MCF 10A (cell line): ENCODE results near the gene RBM7. TPM values are rescaled to one million over a fixed set of nuclear protein-coding genes. Genes with fewer than 3 reads are reported as not detected.

ENCODE experiments used
- BruUV-seq: library from RNA; stranded (reverse); fragments of 400-500 nt; replicated peaks from 2 replicates; lab custom pipeline; 2021; lab: Mats Ljungman, UMichigan
- CTCF ChIA-PET: fragments of 300-600 bp; sonication (Branson Sonifier 250); formaldehyde crosslinking; extraction: SDS; loops from one replicate; lab custom pipeline; 2021; ENCODE audit warnings: antibody characterized with exemption, inconsistent platforms; lab: Yijun Ruan, JAX
- POLR2A ChIA-PET: fragments of 300-600, 350-650 bp; sonication (Branson Sonifier 250); formaldehyde crosslinking; extraction: SDS; loops from one replicate; lab custom pipeline; 2020; ENCODE audit warnings: antibody characterized with exemption, inconsistent platforms; lab: Yijun Ruan, JAX
- DNase-seq: peaks from one replicate; pipeline ENCODE4 v3.0.0-alpha.2; 2018; ENCODE audit not compliant: unreplicated experiment
- H3K27ac Mint-ChIP-seq: one replicate; pipeline ENCODE4 v1.8.0; 2022; ENCODE audit warnings: mild to moderate bottlenecking, low read depth, mixed read lengths; ENCODE audit not compliant: unreplicated experiment
- H3K27me3 Mint-ChIP-seq: one replicate; pipeline ENCODE4 v1.8.0; 2022; ENCODE audit warnings: mixed read lengths; ENCODE audit not compliant: insufficient read depth, unreplicated experiment
- H3K36me3 Mint-ChIP-seq: one replicate; pipeline ENCODE4 v1.8.0; 2022; ENCODE audit warnings: mild to moderate bottlenecking, moderate library complexity, mixed read lengths; ENCODE audit not compliant: insufficient read depth, unreplicated experiment
- H3K4me1 Mint-ChIP-seq: one replicate; pipeline ENCODE4 v1.8.0; 2022; ENCODE audit warnings: mixed read lengths; ENCODE audit not compliant: insufficient read depth, unreplicated experiment
- H3K4me3 Mint-ChIP-seq: one replicate; pipeline ENCODE4 v1.8.0; 2022; ENCODE audit warnings: mild to moderate bottlenecking, moderate library complexity, mixed read lengths; ENCODE audit not compliant: unreplicated experiment
- H3K9me3 Mint-ChIP-seq: one replicate; pipeline ENCODE4 v1.8.0; 2022; ENCODE audit warnings: mixed read lengths; ENCODE audit not compliant: unreplicated experiment
- CTCF ChIP-seq: fragments of 200-600 bp; IDR thresholded peaks from one replicate; pipeline ENCODE4 v1.8.0; 2022; ENCODE audit warnings: antibody characterized with exemption, mild to moderate bottlenecking; ENCODE audit not compliant: unreplicated experiment
- intact Hi-C: fragments of 100-400 bp; cut with micrococcal nuclease; formaldehyde crosslinking; loops from 2 replicates; pipeline ENCODE4 v1.14.1; 2022
- total RNA-seq: library from RNA; stranded (reverse); gene quantifications from 2 replicates; pipeline ENCODE4 v1.2.3, GENCODE V29; 2022

RBM7 gene
- total RNA-seq, 1 experiment from 2014 or later: 46.4 TPM

GRCh38 chr11:114359342-114359741 is 41.1 kb upstream of the RBM7 start:
- BruUV-seq: no TSS peak
- intact Hi-C loops: no loop called here
- no peak overlapping the region for H3K4me3 Mint-ChIP-seq
- no peaks in the 10 kb centered on the region for H3K36me3 Mint-ChIP-seq
- CTCF ChIA-PET: interaction anchor here (0.7 kb wide), 1 partner anchor 14 kb away, joined by 3 read pairs; no protein-coding TSS in a partner anchor
- POLR2A ChIA-PET: interaction anchor here (0.6 to 1.0 kb wide), 4 partner anchors 10 to 40 kb away, joined by 3 read pairs; no protein-coding TSS in a partner anchor
- no peaks in the 10 kb centered on the region for H3K27me3 Mint-ChIP-seq
- no peaks in the 10 kb centered on the region for H3K9me3 Mint-ChIP-seq
- TF ChIP-seq CTCF: no peak
- no peak for DNase-seq
- no peak overlapping the region for H3K27ac Mint-ChIP-seq
- H3K4me1 Mint-ChIP-seq: peaks cover 15% of the 10 kb centered on the region

GRCh38 chr11:114362326-114362725 is 38.1 kb upstream of the RBM7 start:
- H3K4me1 Mint-ChIP-seq: peaks cover 29% of the 10 kb centered on the region
- TF ChIP-seq CTCF: no peak
- BruUV-seq: no TSS peak
- intact Hi-C loops: no loop called here
- no peak for DNase-seq
- no peak overlapping the region for H3K27ac Mint-ChIP-seq
- CTCF ChIA-PET: interaction anchor here (0.7 to 2.2 kb wide), 4 partner anchors 14 to 22 kb away, joined by 3 to 6 read pairs (median 3); no protein-coding TSS in a partner anchor
- H3K36me3 Mint-ChIP-seq: no peaks in the 10 kb centered on the region
- H3K9me3 Mint-ChIP-seq: no peaks in the 10 kb centered on the region
- H3K4me3 Mint-ChIP-seq: no peak overlapping the region
- POLR2A ChIA-PET: no interaction called here
- no peaks in the 10 kb centered on the region for H3K27me3 Mint-ChIP-seq

- intact Hi-C loops: no loop called here
- DNase-seq: no peak
- no peak for TF ChIP-seq CTCF
- Mint-ChIP-seq H3K27me3 (no peaks in the 10 kb centered on the region), H3K4me3 (no peak overlapping the region), H3K4me1 (peaks cover 33% of the 10 kb centered on the region), H3K9me3 (no peaks in the 10 kb centered on the region), H3K27ac (no peak overlapping the region), H3K36me3 (no peaks in the 10 kb centered on the region)
- POLR2A ChIA-PET: no interaction called here
- no TSS peak for BruUV-seq
- CTCF ChIA-PET: interaction anchor here (1.4 to 2.2 kb wide), 2 partner anchors 14 to 22 kb away, joined by 4 to 6 read pairs; no protein-coding TSS in a partner anchor
Observed at GRCh38 chr11:114362958-114363357, 37.5 kb upstream of the RBM7 start.

- BruUV-seq: TSS peak; percentile 98
- Mint-ChIP-seq H3K27me3 (no peaks in the 10 kb centered on the region), H3K36me3 (no peaks in the 10 kb centered on the region), H3K4me1 (peaks cover 26% of the 10 kb centered on the region), H3K27ac (peak overlapping the region; percentile 41), H3K9me3 (no peaks in the 10 kb centered on the region), H3K4me3 (peak overlapping the region; percentile 10)
- POLR2A ChIA-PET: interaction anchor here (0.5 to 1.5 kb wide), 4 partner anchors 9 to 602 kb away, joined by 3 to 5 read pairs (median 4); no protein-coding TSS in a partner anchor
- no peak for TF ChIP-seq CTCF
- intact Hi-C loops: no loop called here
- CTCF ChIA-PET: interaction anchor here (0.6 to 1.1 kb wide), 3 partner anchors 15 to 303 kb away, joined by 3 read pairs; no protein-coding TSS in a partner anchor
- peak; percentile 46 for DNase-seq
Observed at GRCh38 chr11:114366331-114367243, 33.9 kb upstream of the RBM7 start.
